Activated CD8-positive, alpha-beta memory T cell treated with anti-CD3 and anti-CD28 coated beads, Interleukin-2, amount 50 U/mL, for 4 hours (primary cell): Measurements from ENCODE around the gene ZBTB45.

ENCODE experiments used
- DNase-seq: peaks from one replicate; pipeline ENCODE4 v3.0.0-alpha.2; 2020

The ZBTB45 gene

DNA sequence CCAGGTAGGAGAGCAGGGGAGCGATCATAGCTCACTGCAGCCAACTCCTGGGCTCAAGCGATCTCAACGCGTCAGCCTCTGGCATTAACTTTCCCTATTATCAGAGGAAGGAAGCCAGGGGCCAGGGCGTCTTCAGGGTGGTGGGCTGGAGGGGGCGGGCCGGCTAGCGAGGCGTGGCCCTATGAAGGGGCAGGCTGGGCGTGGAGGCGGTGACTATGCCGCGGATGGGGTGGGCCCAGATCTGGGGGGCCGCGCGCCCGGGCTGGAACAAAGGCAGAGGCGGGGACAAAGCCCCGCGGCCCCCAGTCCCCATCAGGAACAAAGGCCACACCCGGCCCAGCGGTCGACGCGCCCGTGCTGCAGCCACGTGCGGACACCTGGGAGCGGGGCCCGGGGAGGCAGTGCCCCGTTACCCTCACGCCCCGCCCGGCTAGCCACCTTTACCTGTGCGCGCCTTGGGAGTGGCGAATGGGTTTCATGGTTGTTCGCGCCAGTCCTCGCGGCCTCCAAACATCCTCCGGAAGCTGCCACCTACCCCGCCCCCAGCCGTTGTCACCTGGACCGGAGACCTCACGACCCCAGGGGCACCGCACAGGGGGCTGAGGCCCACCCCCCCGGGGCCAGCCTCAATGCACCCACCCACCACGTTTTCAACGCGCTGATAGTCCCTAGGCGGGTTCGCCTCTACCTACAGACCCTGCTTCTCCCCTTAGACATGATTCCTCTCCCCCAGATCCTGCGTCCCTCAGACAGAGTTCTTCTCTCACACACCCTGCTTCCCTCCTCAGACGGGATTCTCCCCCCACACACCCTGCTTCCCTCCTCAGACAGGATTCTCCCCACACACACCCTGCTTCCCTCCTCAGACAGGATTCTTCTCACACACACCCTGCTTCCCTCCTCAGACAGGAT lies 18.9 kb upstream of the ZBTB45 start:
- DNase-seq = peak; percentile 44

DNA sequence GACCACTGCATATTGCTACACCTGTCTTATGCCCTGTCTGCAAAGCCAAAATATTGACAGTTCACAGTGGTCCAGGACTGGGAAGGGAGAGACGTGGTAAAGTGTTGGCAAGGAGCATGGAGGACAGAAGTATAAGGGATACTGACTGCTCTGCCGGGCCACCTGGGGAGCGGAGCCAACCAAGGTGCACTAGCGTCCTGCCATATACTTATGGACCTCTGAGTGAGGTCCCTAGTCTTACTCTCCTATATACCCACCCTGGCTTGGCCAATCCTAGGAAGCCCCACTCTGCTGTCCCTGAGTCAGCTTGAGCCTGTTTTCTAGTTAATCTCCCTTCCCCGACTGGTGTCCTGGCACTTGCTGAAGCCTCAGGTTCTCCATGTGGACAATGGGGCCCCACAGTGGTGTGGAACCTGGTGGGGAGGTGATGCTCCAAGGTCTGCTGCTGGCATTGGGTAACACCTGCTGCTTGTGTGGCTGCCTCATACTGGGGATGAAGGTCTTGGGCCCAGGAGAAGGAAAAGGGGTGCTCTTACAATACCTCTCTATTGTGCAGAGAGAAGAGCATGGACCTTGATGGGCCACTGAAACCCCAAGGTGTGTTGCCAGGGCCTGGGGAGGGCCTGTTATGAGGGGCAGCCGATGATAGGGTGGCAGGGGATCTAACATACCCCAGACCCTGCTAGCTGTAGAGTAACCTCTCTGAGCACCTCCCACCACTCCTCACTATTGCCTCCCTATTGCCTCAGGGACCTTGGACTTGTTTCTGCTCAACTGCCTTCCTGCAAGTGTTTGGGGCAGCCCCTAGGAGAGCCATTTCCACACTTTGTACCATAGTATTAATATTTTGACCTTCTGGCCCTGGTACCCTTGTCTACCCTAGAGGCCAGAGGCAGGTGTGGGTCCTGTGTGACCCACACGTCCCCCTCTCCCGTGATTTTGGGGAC lies 17.5 kb upstream of the ZBTB45 start:
- DNase-seq = no peak

DNA sequence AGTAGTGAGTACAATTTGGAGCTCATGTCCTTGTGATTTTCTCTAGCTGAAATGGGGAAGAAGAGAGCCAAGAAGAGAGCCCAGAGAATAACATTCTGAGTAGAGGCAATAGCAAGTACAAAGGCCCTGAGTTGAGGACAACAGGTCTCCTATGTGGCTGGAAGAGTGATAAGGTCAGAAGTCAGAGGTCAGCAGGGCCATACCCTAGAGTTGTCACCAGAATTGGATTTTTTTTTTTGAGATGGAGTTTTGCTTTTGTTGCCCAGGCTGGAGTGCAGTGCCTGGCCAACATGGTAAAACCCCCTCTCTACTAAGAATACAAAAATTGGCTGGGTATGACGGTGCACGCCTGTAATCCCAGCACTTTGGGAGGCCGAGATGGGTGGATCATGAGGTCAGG lies 16.2 kb upstream of the ZBTB45 start:
- DNase-seq = no peak

GRCh38 chr19:58531034-58531840 lies 11.6 kb upstream of the ZBTB45 start:
- no peak for DNase-seq

- no peak for DNase-seq
Observed at GRCh38 chr19:58529405-58529804, 9.8 kb upstream of the ZBTB45 start.

GRCh38 chr19:58522709-58523108 lies 3.1 kb upstream of the ZBTB45 start:
- no peak for DNase-seq

DNA sequence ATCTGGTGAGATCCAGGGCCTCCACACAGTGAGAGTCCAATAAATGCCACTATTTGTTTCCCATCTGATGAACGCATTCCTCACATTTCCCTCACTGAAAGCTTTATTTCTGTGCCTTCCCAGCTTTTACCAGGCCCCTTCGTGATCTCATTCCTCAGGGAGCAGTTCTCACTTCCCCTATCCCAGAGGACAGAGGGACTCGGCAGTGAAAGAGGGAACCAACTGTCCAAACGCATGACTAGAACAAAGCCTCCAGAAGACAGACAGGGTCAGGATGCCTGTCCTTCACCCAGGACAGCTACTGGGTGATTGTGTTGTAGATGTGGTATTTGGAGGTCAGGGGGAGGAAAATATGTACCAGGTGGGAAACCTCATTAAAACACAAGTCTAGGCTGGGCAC lies 2.0 kb upstream of the ZBTB45 start:
- DNase-seq = no peak

GRCh38 chr19:58520257-58520599 lies 618 bp upstream of the ZBTB45 start:
- DNase-seq = no peak

DNA sequence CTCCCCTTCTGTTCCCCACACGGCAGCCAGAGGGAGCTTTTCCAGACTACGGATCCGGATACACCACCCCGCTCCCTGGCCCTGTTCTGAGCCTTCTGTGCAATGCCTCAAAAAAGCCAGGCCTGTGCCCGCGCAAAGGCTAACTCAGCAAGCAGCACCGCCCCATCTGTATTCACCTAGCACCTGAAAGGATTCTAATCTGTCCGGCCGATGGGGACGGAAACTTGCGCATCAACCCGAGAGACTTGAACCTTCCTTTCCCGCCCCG lies 589 bp downstream of the ZBTB45 start:
- DNase-seq = peak; percentile 45

- DNase-seq = no peak
Observed at GRCh38 chr19:58518256-58519086, 1.1 kb downstream of the ZBTB45 start.

- no peak for DNase-seq
Observed at GRCh38 chr19:58516964-58517833, 2.4 kb downstream of the ZBTB45 start.

DNA sequence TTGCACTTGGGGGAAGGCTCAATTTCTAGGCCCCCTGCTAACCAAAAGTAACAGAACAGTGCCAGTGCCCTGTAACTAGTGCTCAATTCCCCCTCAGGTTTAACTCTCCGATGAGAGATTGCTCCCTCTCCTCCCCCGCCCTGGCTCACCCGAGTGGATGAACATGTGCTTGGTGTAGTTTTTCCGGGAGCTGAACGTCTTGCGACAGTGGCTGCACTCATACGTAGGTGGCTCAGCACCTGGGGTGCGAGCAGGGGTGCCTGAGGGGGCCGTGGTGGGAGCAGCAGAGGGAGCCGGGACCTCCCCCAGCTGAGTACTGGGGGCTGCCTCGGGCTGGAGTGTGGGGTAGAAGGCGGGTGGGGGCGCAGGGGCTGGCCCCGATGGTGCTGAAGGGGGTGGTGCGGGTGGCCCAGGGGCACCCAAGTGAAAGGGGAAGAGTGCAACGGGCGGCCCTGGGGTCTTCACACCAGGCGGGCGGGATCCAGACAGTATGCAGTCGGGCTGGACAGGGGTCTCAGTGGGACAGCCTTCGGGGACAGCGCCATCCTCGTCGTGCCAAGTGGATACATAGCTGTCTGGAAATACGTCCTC lies 3.3 kb downstream of the ZBTB45 start:
- no peak for DNase-seq

DNA sequence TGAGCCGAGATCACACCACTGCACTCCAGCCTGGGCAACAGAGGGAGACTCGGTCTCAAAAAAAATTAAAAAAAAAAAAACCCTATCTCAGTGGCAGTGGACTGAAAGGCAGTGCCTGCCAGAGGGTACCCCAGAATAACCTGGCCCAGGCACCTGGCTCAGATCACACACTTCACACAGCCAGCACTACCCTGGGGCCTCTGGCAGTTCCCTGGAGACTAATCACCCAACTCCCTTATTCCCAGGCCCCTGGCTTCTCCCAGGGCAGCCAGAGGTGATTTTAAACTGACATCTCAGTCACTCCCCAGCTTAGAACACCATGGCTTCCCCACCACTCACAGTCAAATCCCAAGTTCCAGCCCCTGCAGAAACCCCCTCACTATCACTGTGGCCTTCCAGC lies 4.4 kb downstream of the ZBTB45 start:
- DNase-seq = no peak

- DNase-seq = no peak
Observed at GRCh38 chr19:58514564-58515022, 5.0 kb downstream of the ZBTB45 start.

- peak; percentile 95 for DNase-seq
Observed at GRCh38 chr19:58513694-58514563, 5.7 kb downstream of the ZBTB45 start.

GRCh38 chr19:58513213-58513693 lies 6.4 kb downstream of the ZBTB45 start:
- DNase-seq = no peak

DNA sequence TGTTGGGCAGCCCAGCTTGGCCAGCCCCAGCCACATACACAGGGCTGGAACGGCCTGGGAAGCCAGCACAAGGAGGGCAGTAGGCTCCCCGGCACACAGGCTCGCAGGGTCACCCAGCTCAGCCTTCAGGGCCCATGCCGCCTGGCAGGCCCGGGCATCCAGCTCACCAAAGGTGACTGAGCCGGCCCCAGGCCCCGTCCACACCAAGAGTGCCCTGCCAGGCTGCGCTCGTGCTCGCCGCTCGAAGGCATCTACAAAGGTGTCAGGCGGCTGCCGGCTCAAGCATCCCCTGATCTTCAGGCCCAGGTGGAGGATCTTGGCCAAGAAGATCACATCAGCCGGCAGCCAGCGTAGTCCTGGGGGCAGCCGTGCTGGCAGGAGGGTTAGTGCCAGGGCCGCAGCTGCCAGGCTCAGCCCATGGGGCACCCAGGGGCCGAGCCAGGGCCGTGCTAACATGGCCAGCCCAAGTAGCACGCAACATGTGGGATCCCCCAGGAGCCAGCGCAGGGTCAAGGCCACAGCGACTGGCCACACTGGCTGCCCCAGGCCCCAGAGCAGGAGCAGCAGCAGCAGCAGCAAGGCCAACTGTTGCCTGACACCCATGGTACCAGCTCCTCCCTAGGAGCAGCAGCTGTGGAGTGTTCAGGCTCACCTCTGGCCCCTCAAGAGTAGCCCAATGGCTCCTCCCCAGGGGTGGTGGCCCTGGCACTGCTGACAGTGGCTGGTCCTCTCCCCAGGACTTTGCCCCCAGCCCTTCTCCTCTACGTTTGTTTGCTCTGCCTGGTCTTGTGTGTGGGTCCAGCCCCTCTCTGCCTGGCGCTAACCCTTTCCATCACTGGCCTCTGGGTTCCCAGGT lies 8.0 kb downstream of the ZBTB45 start, which contains the start of gene SLC27A5:
TSS of gene SLC27A5 (minus strand) at position 640 of the 856 bp plus-strand sequence. CDS start at position 603, 37 bp downstream.
- no peak for DNase-seq
